Fibroblast of skin of left quadriceps (primary cell): ENCODE results near the gene OLFML2A.
A peak's percentile ranks its signal among the peaks of the same experiment; 100 is the strongest.

Source experiments
- DNase-seq, 2 experiments: peaks; one replicate each; pipeline ENCODE4 v3.0.0-alpha.2; 2013; ENCODE audit warnings: low read depth in 2 of 2

The OLFML2A gene

GRCh38 chr9:124778575-124779367 lies 1.8 kb downstream of the OLFML2A start:
- DNase-seq, result no peak

GRCh38 chr9:124779368-124780059 lies 2.6 kb downstream of the OLFML2A start:
- DNase-seq, result peak; percentile 94 to 95

- DNase-seq, result no peak
These were observed 3.3 kb downstream of the OLFML2A start for GRCh38 chr9:124780060-124780756.

GRCh38 chr9:124780757-124781151 lies 3.8 kb downstream of the OLFML2A start:
- DNase-seq, result no peak

GRCh38 chr9:124781967-124782660 lies 5.2 kb downstream of the OLFML2A start:
- DNase-seq, result no peak

- DNase-seq, result no peak
These were observed 6.0 kb downstream of the OLFML2A start for GRCh38 chr9:124782661-124783574.

- DNase-seq, result no peak
These were observed 6.9 kb downstream of the OLFML2A start for GRCh38 chr9:124783830-124784229.

GRCh38 chr9:124784509-124784908 lies 7.6 kb downstream of the OLFML2A start:
- DNase-seq, result no peak

GRCh38 chr9:124786881-124787573 lies 10.1 kb downstream of the OLFML2A start:
- DNase-seq, result no peak

GRCh38 chr9:124788542-124789217 lies 11.7 kb downstream of the OLFML2A start:
- DNase-seq, result no peak

GRCh38 chr9:124789531-124789930 lies 12.6 kb downstream of the OLFML2A start:
- DNase-seq, result no peak

- DNase-seq, result no peak
These were observed 13.4 kb downstream of the OLFML2A start for GRCh38 chr9:124790301-124790700.

GRCh38 chr9:124790801-124791505 lies 14.0 kb downstream of the OLFML2A start:
- no peak for DNase-seq

GRCh38 chr9:124792257-124793014 lies 15.5 kb downstream of the OLFML2A start:
- no peak for DNase-seq

- DNase-seq, result no peak
These were observed 16.1 kb downstream of the OLFML2A start for GRCh38 chr9:124793015-124793541.

- DNase-seq, result no peak
These were observed 18.1 kb downstream of the OLFML2A start for GRCh38 chr9:124794902-124795491.

GRCh38 chr9:124795881-124796431 lies 19.0 kb downstream of the OLFML2A start:
- DNase-seq, result no peak
